HG03521 (cell line): ENCODE results near the gene CLBA1.
"Not testable (repeated sequence)": the region's sequence is repeated elsewhere in the genome, so short reads cannot be mapped to it uniquely, and the experiment has no call there.

Experiments
- ATAC-seq: cut with Tn5 transposase; IDR thresholded peaks from one replicate; pipeline ENCODE4 v1.9.1; 2021; ENCODE audit warnings: mild to moderate bottlenecking, moderate library complexity; ENCODE audit not compliant: unreplicated experiment

The CLBA1 gene

GRCh38 chr14:104947881-104948735 is 37.5 kb upstream of the CLBA1 start:
- not testable (repeated sequence) for ATAC-seq

GRCh38 chr14:104948736-104949031 is 36.9 kb upstream of the CLBA1 start:
- no peak for ATAC-seq

- not testable (repeated sequence) for ATAC-seq
Measured at GRCh38 chr14:104949406-104949955, 36.1 kb upstream of the CLBA1 start.

- no peak for ATAC-seq
Measured at GRCh38 chr14:104950021-104950420, 35.6 kb upstream of the CLBA1 start.

GRCh38 chr14:104950701-104951100 is 34.9 kb upstream of the CLBA1 start:
- ATAC-seq = not testable (repeated sequence)

GRCh38 chr14:104951863-104952657 is 33.5 kb upstream of the CLBA1 start:
- ATAC-seq = not testable (repeated sequence)

DNA sequence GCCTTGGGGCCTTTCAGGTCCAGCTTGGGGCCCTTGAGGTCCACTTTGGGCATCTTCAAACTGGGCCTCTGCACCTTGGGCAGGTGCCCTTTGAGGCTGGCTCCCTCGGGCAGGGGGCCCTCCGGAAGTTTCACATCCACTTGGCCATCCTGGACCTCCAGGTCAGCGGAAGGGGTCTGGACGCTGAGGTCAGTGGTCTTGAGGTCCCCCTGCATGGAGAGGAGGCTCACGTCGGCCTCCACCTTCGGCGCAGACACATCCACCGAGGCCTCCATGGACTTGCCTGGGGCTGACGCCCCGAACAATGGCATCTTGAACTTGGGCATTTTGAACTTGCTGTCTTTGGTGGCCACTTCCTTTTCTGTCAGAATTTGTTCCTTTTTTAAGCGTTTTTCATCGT is 32.5 kb upstream of the CLBA1 start:
- ATAC-seq = no peak

DNA sequence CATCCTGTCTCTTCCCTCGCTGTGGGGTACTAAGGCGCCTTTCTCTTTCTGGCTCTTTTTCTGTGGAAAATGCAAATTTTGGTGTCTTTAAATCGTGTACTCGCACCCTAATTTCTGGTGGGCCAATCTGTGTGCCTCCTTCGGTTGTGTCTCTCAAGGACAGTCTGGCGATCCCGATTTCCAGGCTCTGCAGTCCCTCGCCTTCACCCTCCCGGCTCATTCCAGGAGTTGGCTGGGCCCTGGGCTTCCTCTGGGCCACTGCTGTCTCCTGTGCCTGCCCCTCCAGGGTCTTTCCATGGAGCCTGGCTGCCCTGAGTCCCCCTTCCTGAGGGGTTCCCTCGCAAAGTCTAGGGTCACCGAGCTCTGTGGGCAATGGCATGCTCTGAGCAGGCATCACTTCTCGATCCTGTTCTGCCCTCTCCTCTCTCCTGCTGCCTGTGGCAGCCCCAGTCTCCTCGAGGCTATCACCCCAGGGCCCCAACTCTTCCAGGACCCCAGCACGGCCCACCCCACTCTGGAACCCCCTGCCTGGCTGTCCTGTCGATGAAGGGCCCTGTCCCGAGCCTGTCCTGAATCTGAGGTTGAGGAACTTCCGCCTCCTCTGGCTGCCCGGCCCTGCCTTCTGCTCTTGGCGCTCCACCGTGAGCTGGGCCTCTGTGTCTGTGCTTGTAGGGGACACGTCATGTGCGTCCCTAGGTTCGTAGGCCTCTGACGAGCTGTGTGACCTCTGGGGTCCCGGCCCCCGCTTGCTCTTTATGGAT is 31.5 kb upstream of the CLBA1 start:
- ATAC-seq = no peak

GRCh38 chr14:104954746-104955395 is 30.7 kb upstream of the CLBA1 start:
- no peak for ATAC-seq

GRCh38 chr14:104955396-104955770 is 30.2 kb upstream of the CLBA1 start:
- ATAC-seq = no peak

GRCh38 chr14:104956290-104956890 is 29.2 kb upstream of the CLBA1 start:
- no peak for ATAC-seq

DNA sequence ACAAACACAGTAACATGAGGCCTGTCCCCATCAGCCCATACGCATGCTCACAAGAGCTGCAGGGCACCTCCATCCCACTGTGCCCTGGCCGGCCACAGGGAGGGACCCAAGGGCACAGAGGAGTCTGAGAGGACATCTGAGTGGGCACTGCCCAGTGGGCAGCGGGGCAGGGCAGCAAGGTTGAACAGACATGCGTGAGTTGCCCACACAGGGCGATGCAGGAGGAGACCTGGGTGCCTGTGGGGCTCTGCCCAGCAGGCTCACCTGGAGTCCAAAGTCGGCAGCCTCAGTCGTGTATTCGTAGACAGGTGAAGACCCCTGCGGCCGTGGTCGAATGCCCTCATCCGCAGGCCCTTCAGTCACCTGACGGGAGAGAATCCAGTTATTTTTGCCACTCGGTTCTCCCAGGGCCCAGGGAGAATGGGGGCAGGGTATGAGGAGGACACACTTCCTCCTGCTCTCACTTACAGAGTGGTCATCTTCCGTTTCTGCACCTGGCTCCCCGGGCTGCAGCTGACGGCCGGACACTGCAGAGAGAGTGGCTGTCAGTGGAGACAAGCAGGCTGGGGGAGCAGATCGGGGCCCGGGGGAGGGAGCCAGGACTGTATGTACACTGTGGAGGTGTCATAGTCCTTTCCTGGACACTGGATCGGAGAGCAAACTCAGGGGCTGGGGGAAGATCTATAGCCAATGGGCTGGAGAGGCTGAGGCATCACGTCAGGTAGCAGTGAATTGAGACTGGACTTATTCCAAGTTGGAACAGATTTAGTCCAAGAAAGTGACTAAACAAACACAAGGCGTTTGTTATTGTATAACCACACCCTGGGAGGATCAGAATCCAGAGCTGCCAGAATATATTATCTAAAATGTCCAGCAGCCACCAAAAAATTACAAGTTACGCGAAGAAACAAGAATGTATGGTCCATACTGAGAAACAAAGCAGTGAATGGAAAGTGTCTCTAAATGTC is 28.2 kb upstream of the CLBA1 start:
- no peak for ATAC-seq

- ATAC-seq = no peak
Measured at GRCh38 chr14:104964546-104964945, 21.0 kb upstream of the CLBA1 start.

GRCh38 chr14:104965561-104966231 is 19.9 kb upstream of the CLBA1 start:
- no peak for ATAC-seq

GRCh38 chr14:104966261-104966865 is 19.2 kb upstream of the CLBA1 start:
- ATAC-seq = no peak

GRCh38 chr14:104966981-104967385 is 18.6 kb upstream of the CLBA1 start:
- ATAC-seq = no peak

DNA sequence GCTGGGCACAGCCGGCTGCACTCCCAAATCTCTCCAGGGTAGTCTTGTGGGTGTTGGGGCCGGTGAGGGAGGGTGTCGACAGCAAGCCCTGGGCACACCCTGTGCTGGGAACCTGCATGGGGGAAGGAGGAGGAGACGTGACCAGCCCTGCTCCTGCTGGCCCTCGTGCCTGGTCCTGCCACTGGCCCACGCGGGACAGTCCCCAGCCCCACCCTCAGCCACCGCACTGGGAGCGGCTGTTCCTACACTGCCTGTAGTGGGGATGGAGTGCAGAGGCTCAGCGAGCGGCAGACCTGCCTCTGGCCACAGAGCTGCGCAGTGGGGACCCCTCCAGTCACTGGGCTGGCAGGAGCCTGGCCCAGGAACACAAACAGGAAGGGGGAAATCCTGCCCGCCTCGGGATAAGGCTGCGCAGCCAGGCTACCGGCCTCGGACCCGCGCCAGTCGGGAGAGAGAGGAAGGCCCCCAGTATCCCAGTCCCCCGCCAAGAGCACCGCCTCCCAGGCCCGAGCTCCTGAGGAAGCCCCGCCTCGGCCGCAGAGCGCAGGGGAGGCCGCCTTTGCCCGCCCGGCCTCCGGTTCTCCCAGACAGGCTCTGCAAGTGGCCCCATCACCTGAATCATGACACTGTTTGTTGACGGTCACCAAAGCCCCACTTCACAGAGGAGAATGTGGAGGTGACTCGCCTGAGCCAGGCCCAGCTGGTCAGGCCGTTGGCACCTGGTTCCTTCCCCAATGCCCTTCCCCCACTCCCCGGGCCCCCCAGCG is 18.0 kb upstream of the CLBA1 start:
- no peak for ATAC-seq
